AG09309 (cell line): Measurements from ENCODE around the gene STK32B.

Experiments
- DNase-seq: peaks from one replicate; pipeline ENCODE4 v3.0.0-alpha.2; 2010; ENCODE audit warnings: low read depth
- H3K4me3 ChIP-seq: 2 replicates; pipeline ENCODE4 v1.5.1; 2011; ENCODE audit warnings: mild to moderate bottlenecking, low read depth, low read length, moderate library complexity; ENCODE audit not compliant: control insufficient read depth
- CTCF ChIP-seq: IDR thresholded peaks from 2 replicates; pipeline ENCODE4 v1.5.1; 2011; ENCODE audit warnings: mild to moderate bottlenecking, low read depth, low read length, inconsistent platforms; ENCODE audit not compliant: insufficient read depth, control insufficient read depth; ENCODE audit errors: missing control alignments

Gene STK32B

GRCh38 chr4:5186271-5187064 lies 135.2 kb downstream of the STK32B start:
- DNase-seq: no peak
- no peak for TF ChIP-seq CTCF
- no peak overlapping the region for H3K4me3 ChIP-seq

- no peak for DNase-seq
- TF ChIP-seq CTCF: no peak
- H3K4me3 ChIP-seq: no peak overlapping the region
Measured at GRCh38 chr4:5188130-5188529, 136.8 kb downstream of the STK32B start.

GRCh38 chr4:5191831-5192230 lies 140.6 kb downstream of the STK32B start:
- no peak for DNase-seq
- H3K4me3 ChIP-seq: no peak overlapping the region
- no peak for TF ChIP-seq CTCF

- no peak for DNase-seq
- no peak for TF ChIP-seq CTCF
- no peak overlapping the region for H3K4me3 ChIP-seq
Measured at GRCh38 chr4:5192271-5192670, 141.0 kb downstream of the STK32B start.

GRCh38 chr4:5192678-5193077 lies 141.4 kb downstream of the STK32B start:
- TF ChIP-seq CTCF: no peak
- DNase-seq: no peak
- no peak overlapping the region for H3K4me3 ChIP-seq

GRCh38 chr4:5198656-5199541 lies 147.6 kb downstream of the STK32B start:
- DNase-seq: no peak
- no peak for TF ChIP-seq CTCF
- H3K4me3 ChIP-seq: no peak overlapping the region
